Neural progenitor cell (in vitro differentiated cells): ENCODE results near the gene LMO1.

Source experiments
- CTCF ChIP-seq: fragments of 200-600 bp; sonication (generic); IDR thresholded peaks from 2 replicates; pipeline ENCODE4 v1.5.1; 2017; ENCODE audit warnings: antibody characterized with exemption, mild to moderate bottlenecking
- EZH2phosphoT487 ChIP-seq: fragments of 200-600 bp; sonication (generic); IDR thresholded peaks from 2 replicates; pipeline ENCODE4 v1.6.1; 2017; ENCODE audit warnings: antibody characterized with exemption

- TF ChIP-seq CTCF = no peak
- no peak for TF ChIP-seq EZH2phosphoT487
Measured at GRCh38 chr11:8288824-8289491, 25.3 kb upstream of the LMO1 start.
